ENCODE data around the gene DCC. TPM values are rescaled to one million over a fixed set of nuclear protein-coding genes. Genes with fewer than 3 reads are reported as not detected.

The DCC gene
- total RNA-seq, 2 experiments from 2014 or later, result not detected

DNA sequence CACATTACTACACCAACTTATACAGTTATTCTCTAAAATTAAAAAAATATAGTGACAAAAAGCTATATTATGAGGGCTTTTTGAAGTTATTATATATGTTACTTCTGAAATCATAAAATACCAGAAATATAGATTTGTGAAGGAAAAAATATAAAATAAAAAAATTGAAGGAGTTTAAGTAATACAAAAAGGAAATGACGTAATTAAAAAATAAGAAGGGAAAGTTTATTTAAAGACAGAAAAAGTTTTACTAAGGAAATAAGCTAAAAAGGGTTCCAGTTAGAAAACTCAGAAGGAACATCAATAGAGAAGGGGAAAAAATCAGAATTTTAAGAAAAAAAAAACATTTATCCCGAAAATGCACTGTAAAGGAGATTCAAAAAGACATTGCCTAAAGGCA lies 1187.4 kb downstream of the DCC start:
- H3K27ac ChIP-seq (ENCODE audit: low read depth in 1 of 2, low read length in 2 of 2), result no peak overlapping the region
- DNase-seq (no peak), ATAC-seq (ENCODE audit: poor library complexity) (no peak)
- no peak overlapping the region for H3K4me3 ChIP-seq (ENCODE audit: low read length)
- no peaks in the 10 kb centered on the region for H3K4me1 ChIP-seq (ENCODE audit: insufficient read depth, low read length)
- Mint-ChIP-seq H3K4me3 (no peak overlapping the region), H3K4me1 (ENCODE audit: low read depth) (no peaks in the 10 kb centered on the region), H3K27ac (no peak overlapping the region), H3K27me3 (no peaks in the 10 kb centered on the region), H3K9me3 (no peaks in the 10 kb centered on the region), H3K36me3 (ENCODE audit: low read depth) (no peaks in the 10 kb centered on the region)
- no peaks in the 10 kb centered on the region for H3K36me3 ChIP-seq (ENCODE audit: insufficient read depth, low read length)
- H3K9me3 ChIP-seq (ENCODE audit: control insufficient read depth in 1 of 2, insufficient read depth in 1 of 2, low read length in 2 of 2), result no peaks in the 10 kb centered on the region
- ChIA-PET CTCF (interaction anchor here (0.6 kb wide), 1 partner anchor 1769 kb away, joined by 3 read pairs; no protein-coding TSS in a partner anchor), POLR2A (no interaction called here)
- TF ChIP-seq, protein P1, sequence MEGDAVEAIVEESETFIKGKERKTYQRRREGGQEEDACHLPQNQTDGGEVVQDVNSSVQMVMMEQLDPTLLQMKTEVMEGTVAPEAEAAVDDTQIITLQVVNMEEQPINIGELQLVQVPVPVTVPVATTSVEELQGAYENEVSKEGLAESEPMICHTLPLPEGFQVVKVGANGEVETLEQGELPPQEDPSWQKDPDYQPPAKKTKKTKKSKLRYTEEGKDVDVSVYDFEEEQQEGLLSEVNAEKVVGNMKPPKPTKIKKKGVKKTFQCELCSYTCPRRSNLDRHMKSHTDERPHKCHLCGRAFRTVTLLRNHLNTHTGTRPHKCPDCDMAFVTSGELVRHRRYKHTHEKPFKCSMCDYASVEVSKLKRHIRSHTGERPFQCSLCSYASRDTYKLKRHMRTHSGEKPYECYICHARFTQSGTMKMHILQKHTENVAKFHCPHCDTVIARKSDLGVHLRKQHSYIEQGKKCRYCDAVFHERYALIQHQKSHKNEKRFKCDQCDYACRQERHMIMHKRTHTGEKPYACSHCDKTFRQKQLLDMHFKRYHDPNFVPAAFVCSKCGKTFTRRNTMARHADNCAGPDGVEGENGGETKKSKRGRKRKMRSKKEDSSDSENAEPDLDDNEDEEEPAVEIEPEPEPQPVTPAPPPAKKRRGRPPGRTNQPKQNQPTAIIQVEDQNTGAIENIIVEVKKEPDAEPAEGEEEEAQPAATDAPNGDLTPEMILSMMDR (IDR thresholded peaks at IDR 0.05), result no peak
- H3K27me3 ChIP-seq (ENCODE audit: control insufficient read depth in 1 of 2, insufficient read depth in 2 of 2, low read length in 2 of 2), result no peaks in the 10 kb centered on the region
- intact Hi-C loops (cut with DNase I, micrococcal nuclease), result no loop called here

DNA sequence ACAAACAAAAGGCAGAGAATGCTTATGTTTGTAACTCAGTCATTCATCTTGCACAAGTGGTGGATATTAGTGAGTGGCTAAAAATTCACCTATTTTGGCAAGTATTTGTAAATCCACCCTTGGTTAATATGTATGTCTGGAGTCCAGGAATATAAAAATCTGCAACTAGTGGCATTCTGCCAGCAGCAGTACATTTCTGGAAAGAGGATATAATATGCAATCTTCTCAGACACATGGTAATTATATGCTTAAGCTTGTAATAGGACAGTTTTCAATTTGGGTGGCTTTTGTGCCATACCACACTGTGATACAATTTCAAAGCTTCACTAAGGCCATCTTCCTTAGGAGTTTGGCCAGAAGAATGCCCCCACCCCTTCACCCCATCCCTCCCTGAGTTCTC lies 1191.2 kb downstream of the DCC start:
- Histone ChIP-seq H3K4me1 (ENCODE audit: insufficient read depth, low read length) (no peaks in the 10 kb centered on the region), H3K27ac (ENCODE audit: low read depth in 1 of 2, low read length in 2 of 2) (no peak overlapping the region), H3K36me3 (ENCODE audit: insufficient read depth, low read length) (no peaks in the 10 kb centered on the region), H3K9me3 (ENCODE audit: control insufficient read depth in 1 of 2, insufficient read depth in 1 of 2, low read length in 2 of 2) (peaks cover 0 to 3% of the 10 kb centered on the region in 2 experiments), H3K27me3 (ENCODE audit: control insufficient read depth in 1 of 2, insufficient read depth in 2 of 2, low read length in 2 of 2) (no peaks in the 10 kb centered on the region), H3K4me3 (ENCODE audit: low read length) (no peak overlapping the region)
- ChIA-PET POLR2A (no interaction called here), CTCF (no interaction called here)
- Mint-ChIP-seq H3K4me3 (no peak overlapping the region), H3K27ac (no peak overlapping the region), H3K27me3 (no peaks in the 10 kb centered on the region), H3K4me1 (ENCODE audit: low read depth) (no peaks in the 10 kb centered on the region), H3K9me3 (peaks cover 5% of the 10 kb centered on the region), H3K36me3 (ENCODE audit: low read depth) (no peaks in the 10 kb centered on the region)
- ATAC-seq (ENCODE audit: poor library complexity) (no peak), DNase-seq (no peak)
- TF ChIP-seq, protein P1 (IDR thresholded peaks at IDR 0.05), result no peak
- intact Hi-C loops (cut with DNase I, micrococcal nuclease), result no loop called here

DNA sequence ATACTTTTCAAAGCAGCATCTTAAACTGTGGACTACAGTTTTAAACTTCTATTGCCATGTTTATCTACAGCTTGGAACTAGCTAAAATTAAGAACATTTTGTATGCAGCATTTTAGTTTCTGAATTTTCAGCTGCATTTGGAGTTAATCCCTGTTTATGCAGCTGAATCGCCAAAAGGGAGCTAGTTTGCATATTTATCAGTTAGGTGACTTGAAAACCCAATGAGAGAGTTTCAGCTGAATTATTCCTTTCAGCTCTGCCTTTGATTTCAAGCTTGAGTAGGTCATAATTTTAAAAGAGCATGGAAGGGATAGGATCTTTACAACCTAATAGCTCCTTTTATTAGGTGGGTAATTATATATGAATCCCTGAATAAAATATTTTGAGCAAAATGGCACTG lies 1191.9 kb downstream of the DCC start:
- Histone ChIP-seq H3K4me3 (ENCODE audit: low read length) (no peak overlapping the region), H3K9me3 (ENCODE audit: control insufficient read depth in 1 of 2, insufficient read depth in 1 of 2, low read length in 2 of 2) (peaks cover 0 to 5% of the 10 kb centered on the region in 2 experiments), H3K27me3 (ENCODE audit: control insufficient read depth in 1 of 2, insufficient read depth in 2 of 2, low read length in 2 of 2) (no peaks in the 10 kb centered on the region), H3K4me1 (ENCODE audit: insufficient read depth, low read length) (no peaks in the 10 kb centered on the region), H3K27ac (ENCODE audit: low read depth in 1 of 2, low read length in 2 of 2) (no peak overlapping the region), H3K36me3 (ENCODE audit: insufficient read depth, low read length) (no peaks in the 10 kb centered on the region)
- Mint-ChIP-seq H3K27ac (no peak overlapping the region), H3K4me3 (no peak overlapping the region), H3K9me3 (peaks cover 5% of the 10 kb centered on the region), H3K36me3 (ENCODE audit: low read depth) (no peaks in the 10 kb centered on the region), H3K4me1 (ENCODE audit: low read depth) (no peaks in the 10 kb centered on the region), H3K27me3 (no peaks in the 10 kb centered on the region)
- TF ChIP-seq, protein P1 (IDR thresholded peaks at IDR 0.05), result no peak
- ChIA-PET CTCF (no interaction called here), POLR2A (no interaction called here)
- no peak for ATAC-seq (ENCODE audit: poor library complexity)
- no peak for DNase-seq
- intact Hi-C loops (cut with DNase I, micrococcal nuclease), result no loop called here
